Activated CD4-positive, alpha-beta T cell treated with anti-CD3 and anti-CD28 coated beads for 36 hours (primary cell): ENCODE results near the gene MAGED4. TPM values are rescaled to one million over a fixed set of nuclear protein-coding genes. Genes with fewer than 3 reads are reported as not detected.

Experiments
- ATAC-seq: fragments of 200-7000 bp; cut with Tn5 transposase; one replicate; pipeline ENCODE4 v1.10.0; 2021; ENCODE audit warnings: mild to moderate bottlenecking, moderate library complexity
- CTCF ChIA-PET: fragments of 350-600 bp; sonication (Branson Sonifier 250); formaldehyde crosslinking; loops from one replicate; lab custom pipeline; 2021; ENCODE audit warnings: antibody characterized with exemption; lab: Charles Lee
- POLR2A ChIA-PET: fragments of 350-600 bp; sonication (Branson Sonifier 250); formaldehyde crosslinking; loops from one replicate; lab custom pipeline; 2021; ENCODE audit warnings: antibody characterized with exemption, inconsistent platforms; lab: Charles Lee
- DNase-seq: peaks from one replicate; pipeline ENCODE4 v3.0.0-alpha.2; 2020
- H3K27ac Mint-ChIP-seq: one replicate; pipeline ENCODE4 v1.8.0; 2021; ENCODE audit warnings: mixed read lengths
- H3K27me3 Mint-ChIP-seq: one replicate; pipeline ENCODE4 v1.8.0; 2021; ENCODE audit warnings: mixed read lengths
- H3K36me3 Mint-ChIP-seq: one replicate; pipeline ENCODE4 v1.8.0; 2021; ENCODE audit warnings: low read depth, mixed read lengths
- H3K4me1 Mint-ChIP-seq: one replicate; pipeline ENCODE4 v1.8.0; 2021; ENCODE audit warnings: mixed read lengths
- H3K4me3 Mint-ChIP-seq: one replicate; pipeline ENCODE4 v1.8.0; 2021; ENCODE audit warnings: mild to moderate bottlenecking, moderate library complexity, mixed read lengths
- H3K9me3 Mint-ChIP-seq: one replicate; pipeline ENCODE4 v1.8.0; 2021; ENCODE audit warnings: low read depth, mixed read lengths
- intact Hi-C, 2 experiments: fragments of 100-400 bp; cut with DNase I in 1 of 2; cut with micrococcal nuclease in 1 of 2; formaldehyde crosslinking; loops; one replicate each; pipeline versions ENCODE4 v1.14.2 to v1.15.1; 2022 to 2024; cut with DNase I, micrococcal nuclease
- total RNA-seq, 2 experiments: library from RNA; stranded (reverse); gene quantifications; one replicate each; pipeline ENCODE4 v1.2.3, GENCODE V29; 2021

The MAGED4 gene
- total RNA-seq, 2 experiments from 2014 or later = 0.95 to 1.6 TPM

GRCh38 chrX:52216541-52216940 is 31.9 kb downstream of the MAGED4 start:
- DNase-seq (no peak), ATAC-seq (no peak)
- Mint-ChIP-seq H3K27ac (no peak overlapping the region), H3K9me3 (no peaks in the 10 kb centered on the region), H3K27me3 (peaks cover 16% of the 10 kb centered on the region), H3K36me3 (no peaks in the 10 kb centered on the region), H3K4me3 (no peak overlapping the region), H3K4me1 (no peaks in the 10 kb centered on the region)
- intact Hi-C loops = no loop called here
- POLR2A ChIA-PET = no interaction called here
- CTCF ChIA-PET = no interaction called here

- intact Hi-C loops = no loop called here
- H3K27me3 Mint-ChIP-seq = peaks cover 16% of the 10 kb centered on the region
Measured at GRCh38 chrX:52217494-52218160, 32.9 kb downstream of the MAGED4 start.

GRCh38 chrX:52220936-52221335 is 36.2 kb downstream of the MAGED4 start:
- ATAC-seq (no peak), DNase-seq (no peak)
- Mint-ChIP-seq H3K4me3 (no peak overlapping the region), H3K36me3 (no peaks in the 10 kb centered on the region), H3K4me1 (no peaks in the 10 kb centered on the region), H3K27me3 (peaks cover 9% of the 10 kb centered on the region), H3K27ac (no peak overlapping the region), H3K9me3 (no peaks in the 10 kb centered on the region)
- POLR2A ChIA-PET = no interaction called here
- CTCF ChIA-PET = no interaction called here
- intact Hi-C loops = no loop called here

More at GRCh38 chrX:52217494-52218160, 32.9 kb downstream of the MAGED4 start:
- no peaks in the 10 kb centered on the region for H3K4me1 Mint-ChIP-seq
- ChIA-PET CTCF (interaction anchor here (0.7 kb wide), 1 partner anchor 1867 kb away, joined by 3 read pairs; no protein-coding TSS in a partner anchor), POLR2A (no interaction called here)
- no peaks in the 10 kb centered on the region for H3K9me3 Mint-ChIP-seq
- ATAC-seq (no peak), DNase-seq (no peak)
- H3K4me3 Mint-ChIP-seq = no peak overlapping the region
- no peak overlapping the region for H3K27ac Mint-ChIP-seq
- no peaks in the 10 kb centered on the region for H3K36me3 Mint-ChIP-seq

Other genes with a start within 250 kb of the MAGED4 start
- 1 to 10 TPM in 1 of 2 experiments, under 1 TPM in 1; 0.95 to 2.3 TPM for gene MAGED4B, start 115.7 kb upstream of the MAGED4 start, total RNA-seq
- gene XAGE2, start 184.1 kb downstream of the MAGED4 start, total RNA-seq = not detected